Small intestine (tissue), 7 donors: Measurements from ENCODE around the gene TMEM156. TPM values are rescaled to one million over a fixed set of nuclear protein-coding genes. Genes with fewer than 3 reads are reported as not detected.

Source experiments
- DNase-seq, 2 donors: peaks; one replicate each; pipeline versions ENCODE4 v3.0.0 to v3.0.0-alpha.2; 2013
- FAIRE-seq: peaks from 2 replicates; lab custom pipeline; 2012; peaks lifted over from hg19 to GRCh38; lab: Jason Lieb, UNC
- H3K27ac ChIP-seq, 3 donors: one replicate each; pipeline ENCODE4 v1.5.1; 2013; ENCODE audit warnings: low read length in 2 of 3, mild to moderate bottlenecking in 2 of 3, control low read depth in 1 of 3, inconsistent platforms in 1 of 3, low read depth in 1 of 3, moderate library complexity in 1 of 3
- H3K27me3 ChIP-seq, 3 donors: one replicate each; pipeline ENCODE4 v1.6.1; 2013; ENCODE audit warnings: low read length in 3 of 3, inconsistent platforms in 1 of 3; ENCODE audit not compliant: control insufficient read depth in 3 of 3, insufficient read depth in 3 of 3
- H3K36me3 ChIP-seq, 3 donors: one replicate each; pipeline ENCODE4 v1.6.1; 2013; ENCODE audit warnings: low read length in 3 of 3, inconsistent platforms in 1 of 3, low read depth in 1 of 3, mild to moderate bottlenecking in 1 of 3, moderate library complexity in 1 of 3; ENCODE audit not compliant: control insufficient read depth in 3 of 3, insufficient read depth in 2 of 3
- H3K4me1 ChIP-seq, 3 donors: one replicate each; pipeline ENCODE4 v1.6.1; 2013; ENCODE audit warnings: low read length in 2 of 3, inconsistent platforms in 1 of 3, low read depth in 1 of 3, mild to moderate bottlenecking in 1 of 3, moderate library complexity in 1 of 3; ENCODE audit not compliant: control insufficient read depth in 3 of 3, insufficient read depth in 2 of 3
- H3K4me3 ChIP-seq, 3 donors: one replicate each; pipeline ENCODE4 v1.5.1; 2013; ENCODE audit warnings: low read length in 3 of 3, control low read depth in 1 of 3, inconsistent platforms in 1 of 3, low read depth in 1 of 3, mild to moderate bottlenecking in 1 of 3, moderate library complexity in 1 of 3
- H3K9me3 ChIP-seq, 2 donors: one replicate each; pipeline ENCODE4 v1.6.1; 2013; ENCODE audit warnings: low read depth in 1 of 2, low read length in 1 of 2; ENCODE audit not compliant: control insufficient read depth in 2 of 2, insufficient read depth in 1 of 2
- WGBS, 3 donors: extraction: QIAGEN DNeasy Blood & Tissue Kit; methylation state at CpG; one replicate each; pipeline ENCODE4 v1.1.7; 2013; 5-methylcytosine and 5-hydroxymethylcytosine counted together
- polyA plus RNA-seq, 4 donors: library from polyadenylated mRNA; stranded (reverse) in 3 of 4; unstranded in 1 of 4; fragments of 200-250 nt in 3 of 4; fragments of 120-200 nt in 1 of 4; gene quantifications; one replicate each; pipeline versions ENCODE4 v1.2.1 to v1.2.3, GENCODE V29; 2013
- donor health status: healthy with polysubstance abuse.
- donor health status: control.
- donor health status: control.
- donor health status: Bipolar disorder and iron deficiency.
- donor health status: healthy.

Gene TMEM156
- polyA plus RNA-seq, 4 donors: 1.2 to 2.2 (median 1.4) TPM; not detected in 1

DNA sequence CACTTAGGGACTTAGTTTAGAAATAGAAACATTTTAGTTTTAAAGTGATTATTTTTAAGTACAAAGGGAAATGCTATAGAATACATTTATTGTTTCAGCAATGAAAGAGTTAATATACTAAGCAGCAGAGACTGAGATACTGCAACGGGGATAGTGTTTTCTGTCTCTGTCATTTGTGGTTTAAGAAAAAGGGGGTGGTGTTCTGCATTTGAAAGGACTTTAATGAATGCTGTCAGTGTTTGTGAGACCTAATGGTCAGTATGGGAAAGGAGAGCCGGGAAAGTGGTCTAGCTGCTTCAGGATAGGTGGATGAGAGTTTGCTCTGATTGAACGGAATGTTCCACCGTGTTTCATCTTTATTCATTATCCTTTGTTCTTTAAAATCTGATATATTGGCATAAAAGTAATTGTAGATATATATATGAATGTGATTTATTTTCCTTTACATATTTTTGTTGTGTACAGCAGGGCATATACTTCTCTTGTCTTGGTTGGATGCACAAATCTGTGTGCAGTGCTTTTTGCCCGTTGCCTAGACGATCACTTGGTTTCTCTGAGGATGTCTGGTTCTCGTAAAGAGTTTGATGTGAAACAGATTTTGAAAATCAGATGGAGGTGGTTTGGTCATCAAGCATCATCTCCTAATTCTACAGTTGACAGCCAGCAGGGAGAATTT lies 30.0 kb upstream of the TMEM156 start, which contains the start of gene KLHL5:
KLHL5 (plus strand) TSS at position 139 of the 676 bp plus-strand sequence; CDS start at position 560, 421 bp downstream.
- Histone ChIP-seq H3K4me3 (no peak within 1 kb of the TSS), H3K4me1 (no peaks in the 10 kb centered on the region), H3K27ac (no peak within 1 kb of the TSS), H3K36me3 (no peaks in the 10 kb centered on the region), H3K9me3 (no peaks in the 10 kb centered on the region), H3K27me3 (no peaks in the 10 kb centered on the region)
- DNase-seq (no peak), FAIRE-seq (no peak)
- WGBS, 3 donors: 57 to 68% (median 60%) methylated on average over 7 of the region's 7 CpGs

DNA sequence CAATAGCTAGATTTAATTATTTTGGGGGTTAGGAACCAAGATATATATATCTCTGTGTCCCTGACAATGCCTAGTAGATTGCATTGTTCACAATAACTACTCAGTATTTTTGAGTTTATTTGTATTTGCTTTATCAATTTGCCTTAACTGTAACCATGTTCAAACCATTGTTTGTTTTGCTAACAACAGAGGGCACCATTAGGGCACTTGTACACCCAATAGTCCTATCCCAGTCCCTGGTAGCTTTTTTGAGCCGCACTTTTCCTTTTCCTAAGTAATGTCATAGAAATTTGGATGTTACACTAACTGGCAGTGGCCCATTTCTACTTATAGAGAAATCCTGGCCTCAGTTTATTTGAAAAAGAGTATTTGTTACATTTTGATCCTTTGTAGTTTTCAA lies 29.2 kb upstream of the TMEM156 start:
- 96 to 100% (median 97%) methylated on average over 1 of the region's 1 CpG for WGBS, 3 donors
- Histone ChIP-seq H3K4me3 (no peak overlapping the region), H3K9me3 (no peaks in the 10 kb centered on the region), H3K27ac (no peak overlapping the region), H3K4me1 (no peaks in the 10 kb centered on the region), H3K36me3 (no peaks in the 10 kb centered on the region), H3K27me3 (no peaks in the 10 kb centered on the region)
- FAIRE-seq (no peak), DNase-seq (no peak)

- FAIRE-seq: no peak
- WGBS, 3 donors: 95 to 99% (median 96%) methylated on average over 5 of the region's 5 CpGs
These were observed 23.8 kb upstream of the TMEM156 start for GRCh38 chr4:39056023-39056422.

GRCh38 chr4:39054497-39054896 lies 22.3 kb upstream of the TMEM156 start:
- H3K36me3 ChIP-seq: no peaks in the 10 kb centered on the region
- DNase-seq (no peak), FAIRE-seq (no peak)
- H3K27ac ChIP-seq: no peak overlapping the region
- no peak overlapping the region for H3K4me3 ChIP-seq
- no peaks in the 10 kb centered on the region for H3K9me3 ChIP-seq
- 87 to 91% (median 89%) methylated on average over 3 of the region's 3 CpGs for WGBS, 3 donors
- H3K27me3 ChIP-seq: no peaks in the 10 kb centered on the region
- no peaks in the 10 kb centered on the region for H3K4me1 ChIP-seq

More at GRCh38 chr4:39056023-39056422, 23.8 kb upstream of the TMEM156 start:
- Histone ChIP-seq H3K27me3 (no peaks in the 10 kb centered on the region), H3K4me3 (no peak overlapping the region), H3K4me1 (no peaks in the 10 kb centered on the region), H3K36me3 (no peaks in the 10 kb centered on the region), H3K27ac (no peak overlapping the region), H3K9me3 (no peaks in the 10 kb centered on the region)
- no peak for DNase-seq

DNA sequence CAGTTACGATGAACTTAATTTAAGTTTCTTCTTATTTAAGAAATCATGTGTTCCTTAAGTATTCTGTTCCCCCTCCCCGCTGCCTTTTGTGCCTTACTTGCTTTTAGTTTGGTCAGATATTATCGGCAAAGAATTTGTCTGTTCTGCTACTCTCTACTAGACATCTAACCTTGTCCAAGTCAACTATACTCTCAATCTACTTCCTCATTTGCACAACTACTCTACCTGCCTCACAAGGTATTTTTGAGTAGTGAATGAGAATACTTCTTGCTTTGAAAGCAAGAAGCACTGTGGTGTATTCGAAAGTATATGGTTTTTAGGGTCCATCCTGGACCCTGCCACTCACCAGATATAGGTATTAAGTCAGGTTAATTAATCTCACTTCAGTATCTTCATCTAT lies 21.8 kb upstream of the TMEM156 start:
- no peaks in the 10 kb centered on the region for H3K9me3 ChIP-seq
- no peak overlapping the region for H3K27ac ChIP-seq
- DNase-seq (no peak), FAIRE-seq (no peak)
- no peaks in the 10 kb centered on the region for H3K4me1 ChIP-seq
- 94 to 97% (median 96%) methylated on average over 4 of the region's 4 CpGs for WGBS, 3 donors
- H3K4me3 ChIP-seq: no peak overlapping the region
- H3K36me3 ChIP-seq: no peaks in the 10 kb centered on the region
- H3K27me3 ChIP-seq: no peaks in the 10 kb centered on the region

DNA sequence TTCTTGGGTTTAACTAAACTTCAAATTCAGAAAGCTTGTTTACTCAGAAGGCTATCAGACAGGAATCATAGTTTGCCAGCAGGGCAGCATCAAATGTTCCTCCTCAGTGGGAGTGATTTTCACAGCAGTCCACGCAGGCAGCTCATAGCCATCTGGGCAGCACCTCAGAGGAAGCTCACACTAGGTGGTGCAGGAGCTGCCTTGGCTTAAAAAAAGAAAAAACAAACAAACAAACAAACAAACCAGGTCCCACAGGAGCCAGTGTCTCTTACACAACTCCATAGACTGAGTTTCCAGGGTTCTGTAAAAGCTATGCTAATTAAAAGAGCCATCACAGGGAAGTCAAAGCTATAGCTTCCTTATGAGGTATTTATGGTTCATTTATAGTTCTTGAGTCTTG lies 19.3 kb upstream of the TMEM156 start:
- FAIRE-seq (no peak), DNase-seq (no peak)
- no peak overlapping the region for H3K27ac ChIP-seq
- no peaks in the 10 kb centered on the region for H3K9me3 ChIP-seq
- no peaks in the 10 kb centered on the region for H3K36me3 ChIP-seq
- 83 to 96% (median 90%) methylated on average over 1 of the region's 1 CpG for WGBS, 3 donors
- H3K4me1 ChIP-seq: peaks cover 0 to 2% (median 0%) of the 10 kb centered on the region in 3 donors
- no peaks in the 10 kb centered on the region for H3K27me3 ChIP-seq
- H3K4me3 ChIP-seq: no peak overlapping the region

- Histone ChIP-seq H3K36me3 (no peaks in the 10 kb centered on the region), H3K9me3 (no peaks in the 10 kb centered on the region), H3K4me3 (no peak overlapping the region), H3K27me3 (no peaks in the 10 kb centered on the region), H3K27ac (no peak overlapping the region), H3K4me1 (peaks cover 0 to 2% (median 0%) of the 10 kb centered on the region in 3 donors)
- no peak for FAIRE-seq
- no peak for DNase-seq
- WGBS, 3 donors: 87 to 93% (median 91%) methylated on average over 2 of the region's 2 CpGs
These were observed 18.4 kb upstream of the TMEM156 start for GRCh38 chr4:39050590-39050989.

DNA sequence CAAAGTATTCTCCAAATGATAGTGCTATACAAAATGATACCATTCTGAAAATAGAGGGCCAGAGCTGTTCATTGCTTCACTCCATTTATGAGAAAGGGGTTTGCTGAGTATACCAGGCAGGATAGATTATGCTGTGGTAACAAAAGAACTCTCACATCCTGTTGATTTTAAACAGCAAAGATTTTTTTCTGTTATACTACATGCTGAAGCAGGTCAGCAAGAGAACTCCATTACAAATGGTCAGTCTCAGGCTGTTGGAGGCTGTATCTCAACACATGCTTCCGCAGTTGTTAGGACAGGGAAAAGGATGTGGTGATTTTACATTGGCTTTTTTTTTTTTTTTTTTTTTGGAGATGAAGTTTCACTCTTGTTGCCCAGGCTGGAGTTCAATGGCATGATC lies 16.1 kb upstream of the TMEM156 start:
- no peaks in the 10 kb centered on the region for H3K9me3 ChIP-seq
- no peak for FAIRE-seq
- no peaks in the 10 kb centered on the region for H3K36me3 ChIP-seq
- no peak overlapping the region for H3K4me3 ChIP-seq
- DNase-seq: no peak
- 59 to 74% (median 67%) methylated on average over 1 of the region's 1 CpG for WGBS, 3 donors
- peaks cover 0 to 9% (median 2%) of the 10 kb centered on the region in 3 donors for H3K4me1 ChIP-seq
- H3K27me3 ChIP-seq: no peaks in the 10 kb centered on the region
- peak overlapping the region in 1 of 3 donors; percentile 45 for H3K27ac ChIP-seq

GRCh38 chr4:39047681-39048080 lies 15.5 kb upstream of the TMEM156 start:
- no peak for DNase-seq
- Histone ChIP-seq H3K9me3 (no peaks in the 10 kb centered on the region), H3K27ac (no peak overlapping the region), H3K27me3 (no peaks in the 10 kb centered on the region), H3K36me3 (no peaks in the 10 kb centered on the region), H3K4me3 (no peak overlapping the region), H3K4me1 (peaks cover 0 to 11% (median 2%) of the 10 kb centered on the region in 3 donors)
- 68 to 84% (median 71%) methylated on average over 2 of the region's 2 CpGs for WGBS, 3 donors
- no peak for FAIRE-seq
